GM18861 (cell line): Measurements from ENCODE around the gene FYB2.

Source experiments
- ATAC-seq: cut with Tn5 transposase; IDR thresholded peaks from one replicate; pipeline ENCODE4 v1.9.1; 2021; ENCODE audit not compliant: unreplicated experiment

Gene FYB2

GRCh38 chr1:56835657-56836056 is 16.5 kb upstream of the FYB2 start:
- ATAC-seq, result no peak

GRCh38 chr1:56834137-56834900 is 15.1 kb upstream of the FYB2 start:
- no peak for ATAC-seq

- ATAC-seq, result no peak
Observed at GRCh38 chr1:56833088-56833487, 13.9 kb upstream of the FYB2 start.

GRCh38 chr1:56831871-56832693 is 12.9 kb upstream of the FYB2 start:
- peak; percentile 60 for ATAC-seq

GRCh38 chr1:56830052-56830451 is 10.8 kb upstream of the FYB2 start:
- no peak for ATAC-seq

GRCh38 chr1:56827711-56828110 is 8.5 kb upstream of the FYB2 start:
- no peak for ATAC-seq

GRCh38 chr1:56825436-56825835 is 6.2 kb upstream of the FYB2 start:
- ATAC-seq, result no peak

GRCh38 chr1:56824938-56825337 is 5.7 kb upstream of the FYB2 start:
- ATAC-seq, result no peak

- ATAC-seq, result no peak
Observed at GRCh38 chr1:56824271-56824670, 5.1 kb upstream of the FYB2 start.

- ATAC-seq, result no peak
Observed at GRCh38 chr1:56821462-56821797, 2.2 kb upstream of the FYB2 start.

GRCh38 chr1:56820755-56821461 is 1.7 kb upstream of the FYB2 start:
- peak; percentile 57 for ATAC-seq

GRCh38 chr1:56817716-56818463 is 1.3 kb downstream of the FYB2 start:
- ATAC-seq, result no peak

- peak; percentile 51 for ATAC-seq
Observed at GRCh38 chr1:56816909-56817308, 2.3 kb downstream of the FYB2 start.

GRCh38 chr1:56816264-56816663 is 2.9 kb downstream of the FYB2 start:
- no peak for ATAC-seq

- no peak for ATAC-seq
Observed at GRCh38 chr1:56814205-56814604, 5.0 kb downstream of the FYB2 start.

GRCh38 chr1:56811331-56811730 is 7.9 kb downstream of the FYB2 start:
- no peak for ATAC-seq

- ATAC-seq, result no peak
Observed at GRCh38 chr1:56808410-56808809, 10.8 kb downstream of the FYB2 start.

GRCh38 chr1:56806804-56807203 is 12.4 kb downstream of the FYB2 start:
- ATAC-seq, result no peak

GRCh38 chr1:56803561-56804156 is 15.5 kb downstream of the FYB2 start:
- peak; percentile 81 for ATAC-seq

GRCh38 chr1:56799605-56800400 is 19.4 kb downstream of the FYB2 start:
- no peak for ATAC-seq
